Aorta (tissue), 5 donors: Measurements from ENCODE around the gene CREBZF. TPM values are rescaled to one million over a fixed set of nuclear protein-coding genes. Genes with fewer than 3 reads are reported as not detected.
A peak's percentile ranks its signal among the peaks of the same experiment; 100 is the strongest.

ENCODE experiments used
- ATAC-seq: fragments of 200-7000 bp; cut with Tn5 transposase; one replicate; pipeline ENCODE4 v1.9.1; 2022; ENCODE audit warnings: moderate library complexity; ENCODE audit not compliant: low FRiP score
- DNase-seq, 2 donors: peaks; one replicate each; pipeline ENCODE4 v3.0.0-alpha.2; 2020
- H3K27ac ChIP-seq, 2 donors: one replicate each; pipeline ENCODE4 v1.5.1; 2013; ENCODE audit warnings: low read length in 2 of 2, mild to moderate bottlenecking in 2 of 2, moderate library complexity in 2 of 2, control low read depth in 1 of 2, inconsistent platforms in 1 of 2, low read depth in 1 of 2
- H3K27me3 ChIP-seq, 2 donors: one replicate each; pipeline ENCODE4 v1.6.1; 2013; ENCODE audit warnings: control low read depth in 1 of 2, low read length in 1 of 2, mild to moderate bottlenecking in 1 of 2, moderate library complexity in 1 of 2; ENCODE audit not compliant: insufficient read depth in 2 of 2, control insufficient read depth in 1 of 2
- H3K36me3 ChIP-seq, 2 donors: one replicate each; pipeline ENCODE4 v1.6.1; 2013; ENCODE audit warnings: control low read depth in 1 of 2, low read length in 1 of 2, mild to moderate bottlenecking in 1 of 2; ENCODE audit not compliant: insufficient read depth in 2 of 2, control insufficient read depth in 1 of 2
- H3K4me1 ChIP-seq, 2 donors: one replicate each; pipeline ENCODE4 v1.6.1; 2013; ENCODE audit warnings: low read length in 2 of 2, control low read depth in 1 of 2, mild to moderate bottlenecking in 1 of 2, moderate library complexity in 1 of 2; ENCODE audit not compliant: insufficient read depth in 2 of 2, control insufficient read depth in 1 of 2
- H3K4me3 ChIP-seq, 2 donors: one replicate each; pipeline ENCODE4 v1.5.1; 2013; ENCODE audit warnings: low read length in 2 of 2, control low read depth in 1 of 2, mild to moderate bottlenecking in 1 of 2
- H3K9me3 ChIP-seq: one replicate; pipeline ENCODE4 v1.6.1; 2013; ENCODE audit warnings: mild to moderate bottlenecking, low read length; ENCODE audit not compliant: control insufficient read depth
- WGBS, 2 donors: extraction: QIAGEN DNeasy Blood & Tissue Kit; methylation state at CpG; one replicate each; pipeline ENCODE4 v1.1.7; 2013; 5-methylcytosine and 5-hydroxymethylcytosine counted together
- intact Hi-C, 2 donors: fragments of 100-400 bp; cut with DNase I; formaldehyde crosslinking; loops; one replicate each; pipeline versions ENCODE4 v1.14.2 to v1.15.0; 2022
- long read RNA-seq, 2 donors: library from polyadenylated mRNA; unstranded; transcript quantifications; one replicate each; pipeline ENCODE4 v2.0.0, GENCODE V29; 2020 to 2021
- polyA plus RNA-seq, 2 donors: library from polyadenylated mRNA; stranded (reverse); fragments of 200-250 nt; gene quantifications; one replicate each; pipeline ENCODE4 v1.2.3, GENCODE V29; 2013
- total RNA-seq, 2 donors: library from RNA; stranded (reverse); fragmentation: NEBNext Ultra II Directional; extraction: Animal tissue kit (Norgen Biotek cat#: 25700); gene quantifications; one replicate each; pipeline ENCODE4 v1.2.1, GENCODE V29; 2021
- donor health status: healthy with polysubstance abuse.
- donor health status: Bipolar disorder and iron deficiency.
- donor health status: DM: no; HTN: no; CAD: no.
- donor health status: DM: no; HTN: no; CAD: no.
- donor health status: DM: yes; HTN: yes; CAD: no.

Gene CREBZF, protein sequence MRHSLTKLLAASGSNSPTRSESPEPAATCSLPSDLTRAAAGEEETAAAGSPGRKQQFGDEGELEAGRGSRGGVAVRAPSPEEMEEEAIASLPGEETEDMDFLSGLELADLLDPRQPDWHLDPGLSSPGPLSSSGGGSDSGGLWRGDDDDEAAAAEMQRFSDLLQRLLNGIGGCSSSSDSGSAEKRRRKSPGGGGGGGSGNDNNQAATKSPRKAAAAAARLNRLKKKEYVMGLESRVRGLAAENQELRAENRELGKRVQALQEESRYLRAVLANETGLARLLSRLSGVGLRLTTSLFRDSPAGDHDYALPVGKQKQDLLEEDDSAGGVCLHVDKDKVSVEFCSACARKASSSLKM
- total RNA-seq (10 to 100 TPM; 44.5 to 59.1 TPM), polyA plus RNA-seq (10 to 100 TPM; 19.5 to 69.2 TPM)
- long read RNA-seq, donor 1, full-length matches to known transcripts = 15 of 20 reads
- long read RNA-seq, donor 1, partial matches to known transcripts = 4 of 20 reads
- long read RNA-seq, donor 1, other reads (novel, unspliced or antisense) = 1 of 20 reads
- long read RNA-seq, donor 2, full-length matches to known transcripts = 37 of 67 reads
- long read RNA-seq, donor 2, partial matches to known transcripts = 21 of 67 reads
- long read RNA-seq, donor 2, other reads (novel, unspliced or antisense) = 9 of 67 reads

DNA sequence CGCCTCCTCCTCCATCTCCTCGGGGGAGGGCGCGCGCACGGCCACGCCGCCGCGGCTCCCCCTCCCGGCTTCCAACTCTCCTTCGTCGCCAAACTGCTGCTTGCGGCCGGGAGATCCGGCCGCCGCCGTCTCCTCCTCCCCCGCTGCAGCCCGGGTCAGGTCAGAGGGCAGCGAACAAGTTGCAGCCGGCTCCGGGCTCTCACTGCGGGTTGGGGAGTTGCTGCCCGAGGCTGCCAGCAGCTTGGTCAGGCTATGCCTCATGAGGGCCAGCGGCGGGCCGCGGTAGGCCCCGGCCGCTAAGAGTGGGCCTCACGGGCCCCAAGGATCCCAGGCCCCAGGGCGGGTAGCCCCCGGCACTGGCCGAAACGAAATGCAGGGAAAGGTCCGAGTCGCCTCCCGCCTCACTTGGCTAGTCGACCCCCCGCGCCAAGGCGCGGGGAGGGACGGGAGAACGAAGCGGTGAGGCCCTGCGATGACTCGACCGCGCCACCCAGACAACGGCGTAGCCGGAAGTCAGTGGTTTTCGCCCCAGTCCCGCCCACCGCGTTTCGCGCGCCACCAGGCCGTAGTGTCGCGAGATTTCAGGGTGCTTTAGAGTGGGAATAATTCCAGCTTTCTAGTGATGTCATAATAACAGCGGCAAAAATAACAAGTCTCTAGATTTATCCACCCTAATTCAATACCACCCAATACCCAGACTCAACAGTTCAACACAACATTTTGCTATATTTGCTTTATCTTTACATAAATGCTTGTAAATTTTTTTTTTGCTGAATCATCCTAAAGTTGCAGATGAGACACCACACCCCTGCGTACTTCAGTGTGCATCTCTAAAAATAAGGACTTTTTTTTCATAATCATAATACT, at the start of gene CREBZF:
TSS of gene CREBZF (minus strand) at position 515 of the 867 bp plus-strand sequence. CDS start at position 261, 254 bp downstream.
- Histone ChIP-seq H3K27me3 (no peaks in the 10 kb centered on the region), H3K27ac (peak within 1 kb of the TSS; percentile 92 to 99), H3K4me1 (no peaks in the 10 kb centered on the region), H3K36me3 (no peaks in the 10 kb centered on the region), H3K9me3 (no peaks in the 10 kb centered on the region), H3K4me3 (peak within 1 kb of the TSS; percentile 45 to 59)
- ATAC-seq (peak; percentile 99), DNase-seq (peak; percentile 97 to 98)
- intact Hi-C loops = loop anchor here in 1 of 2 donors (1.0 kb wide), 1 partner anchor 37 kb away; the partner anchor contains the start of gene TMEM126B
- 0% methylated on average over 65 to 67 of the region's 67 CpGs for WGBS, 2 donors

DNA sequence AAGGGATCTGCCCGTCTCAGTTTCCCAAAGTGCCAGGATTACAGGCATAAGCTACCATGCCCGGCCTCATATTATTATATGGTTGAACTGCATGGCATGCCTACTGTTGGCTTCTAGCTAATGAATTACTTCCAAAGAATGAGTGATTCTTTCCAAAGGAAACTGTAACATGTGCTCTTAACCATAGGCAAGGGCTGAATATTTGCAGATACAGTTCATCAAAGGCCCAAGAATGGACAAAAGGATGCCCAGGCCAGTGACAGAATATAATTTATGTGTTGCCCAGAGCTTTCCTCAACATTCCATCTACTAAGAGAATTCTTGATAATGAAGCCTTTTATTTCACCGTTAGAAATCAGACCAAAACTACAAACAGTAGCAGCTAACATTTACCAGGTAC, 48.0 kb upstream of the CREBZF start:
- ATAC-seq (no peak), DNase-seq (no peak)
- H3K36me3 ChIP-seq = no peaks in the 10 kb centered on the region
- H3K4me3 ChIP-seq = no peak overlapping the region
- H3K27me3 ChIP-seq = no peaks in the 10 kb centered on the region
- H3K9me3 ChIP-seq = no peaks in the 10 kb centered on the region
- H3K4me1 ChIP-seq = no peaks in the 10 kb centered on the region
- intact Hi-C loops = loop anchor here in 1 of 2 donors (10.0 kb wide), 1 partner anchor 112 kb away; no protein-coding TSS in a partner anchor
- H3K27ac ChIP-seq = no peak overlapping the region
- 77 to 78% methylated on average over 3 of the region's 3 CpGs for WGBS, 2 donors

DNA sequence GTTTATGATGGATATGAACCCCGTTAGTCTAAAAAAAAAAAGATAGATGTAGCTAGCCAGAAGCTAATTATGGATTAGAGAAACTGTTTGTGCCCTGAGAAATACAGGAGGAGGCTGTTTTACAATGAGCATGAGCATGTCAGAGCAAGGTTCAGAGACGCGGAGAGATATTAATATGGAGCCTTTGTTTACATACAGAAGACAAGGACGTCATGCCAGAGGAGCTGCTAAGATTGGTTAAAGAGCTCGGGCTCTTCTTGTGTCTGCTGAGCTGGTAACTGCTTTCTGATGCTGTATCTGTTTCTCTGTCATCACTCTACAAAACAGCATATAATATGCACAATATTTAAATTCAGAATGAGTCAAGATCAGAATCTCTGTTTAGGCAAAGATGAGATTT, 46.0 kb upstream of the CREBZF start:
- H3K4me3 ChIP-seq = no peak overlapping the region
- no peaks in the 10 kb centered on the region for H3K4me1 ChIP-seq
- ATAC-seq = no peak
- no peaks in the 10 kb centered on the region for H3K27me3 ChIP-seq
- WGBS, 2 donors = 65 to 70% methylated on average over 5 of the region's 5 CpGs
- no peaks in the 10 kb centered on the region for H3K36me3 ChIP-seq
- DNase-seq = no peak
- H3K27ac ChIP-seq = no peak overlapping the region
- H3K9me3 ChIP-seq = no peaks in the 10 kb centered on the region
- intact Hi-C loops = loop anchor here in 1 of 2 donors (10.0 kb wide), 1 partner anchor 114 kb away; no protein-coding TSS in a partner anchor

GRCh38 chr11:85709941-85710702, 45.2 kb upstream of the CREBZF start:
- no peak for DNase-seq
- ATAC-seq = no peak
- H3K4me1 ChIP-seq = no peaks in the 10 kb centered on the region
- H3K9me3 ChIP-seq = no peaks in the 10 kb centered on the region
- no peak overlapping the region for H3K4me3 ChIP-seq
- no peaks in the 10 kb centered on the region for H3K27me3 ChIP-seq
- WGBS, 2 donors = 84 to 85% methylated on average over 5 of the region's 5 CpGs
- intact Hi-C loops = loop anchor here (10.0 kb wide), 1 partner anchor 115 kb away; no protein-coding TSS in a partner anchor
- H3K36me3 ChIP-seq = no peaks in the 10 kb centered on the region
- H3K27ac ChIP-seq = no peak overlapping the region

DNA sequence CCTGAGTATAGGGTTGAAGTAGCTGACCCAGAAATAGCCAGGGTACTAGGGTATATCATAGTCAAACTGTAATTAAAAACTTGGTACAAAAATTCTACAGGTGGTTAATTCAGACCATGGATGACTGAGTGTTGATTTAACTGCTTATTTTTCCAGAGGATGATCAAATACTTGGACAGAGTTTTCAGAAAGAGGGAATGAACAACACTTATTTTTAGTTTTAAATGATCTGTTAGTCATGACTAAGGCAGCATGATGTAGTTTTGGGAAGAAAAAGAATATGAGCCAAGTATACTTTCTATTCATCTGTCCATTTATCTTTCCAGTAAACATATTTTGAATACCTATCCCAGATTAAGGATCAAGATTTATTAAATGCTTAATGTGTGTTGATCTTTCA, 40.9 kb upstream of the CREBZF start:
- intact Hi-C loops = loop anchor here in 1 of 2 donors (10.0 kb wide), 1 partner anchor 119 kb away; no protein-coding TSS in a partner anchor
- H3K27ac ChIP-seq = no peak overlapping the region
- ATAC-seq = peak; percentile 41

GRCh38 chr11:85704967-85705366, 40.0 kb upstream of the CREBZF start:
- DNase-seq (no peak), ATAC-seq (no peak)
- intact Hi-C loops = loop anchor here in 1 of 2 donors (10.0 kb wide), 1 partner anchor 120 kb away; no protein-coding TSS in a partner anchor
- Histone ChIP-seq H3K27ac (no peak overlapping the region), H3K36me3 (no peaks in the 10 kb centered on the region), H3K4me3 (no peak overlapping the region), H3K9me3 (no peaks in the 10 kb centered on the region), H3K27me3 (no peaks in the 10 kb centered on the region), H3K4me1 (no peaks in the 10 kb centered on the region)
- 97% methylated on average over 3 of the region's 3 CpGs for WGBS, 2 donors

More for the DNA sequence above, 40.9 kb upstream of the CREBZF start:
- no peaks in the 10 kb centered on the region for H3K4me1 ChIP-seq
- H3K4me3 ChIP-seq = no peak overlapping the region
- no peaks in the 10 kb centered on the region for H3K27me3 ChIP-seq
- H3K36me3 ChIP-seq = no peaks in the 10 kb centered on the region
- no peak for DNase-seq
- H3K9me3 ChIP-seq = no peaks in the 10 kb centered on the region

GRCh38 chr11:85699957-85700741, 35.2 kb upstream of the CREBZF start:
- H3K4me3 ChIP-seq = no peak overlapping the region
- H3K4me1 ChIP-seq = no peaks in the 10 kb centered on the region
- H3K27ac ChIP-seq = no peak overlapping the region
- DNase-seq (no peak), ATAC-seq (no peak)
- no peaks in the 10 kb centered on the region for H3K36me3 ChIP-seq
- intact Hi-C loops = loop anchor here in 1 of 2 donors (10.0 kb wide), 1 partner anchor 125 kb away; no protein-coding TSS in a partner anchor
- WGBS, 2 donors = 82 to 92% methylated on average over 2 of the region's 2 CpGs
- no peaks in the 10 kb centered on the region for H3K27me3 ChIP-seq
- no peaks in the 10 kb centered on the region for H3K9me3 ChIP-seq
